SK-N-SH treated with all-trans-retinoic acid at 6 μM for 48 hours (cell line): Measurements from ENCODE around the gene ZBTB40.

Source experiments
- ATAC-seq: fragments of 200-7000 bp; cut with Tn5 transposase; 3 replicates; pipeline ENCODE4 v1.9.1; 2020; ENCODE audit warnings: mild to moderate bottlenecking, moderate library complexity
- ARNTL ChIP-seq: fragments of 450-650 bp; formaldehyde crosslinking; IDR thresholded peaks from 2 replicates; pipeline ENCODE4 v1.5.0; 2020; ENCODE audit warnings: low read depth, mild to moderate bottlenecking, moderate library complexity, borderline replicate concordance
- BACH2 ChIP-seq: fragments of 250-450 bp; sonication (Bioruptor Pico); IDR thresholded peaks from 2 replicates; pipeline ENCODE4 v1.9.0; 2021; ENCODE audit warnings: mild to moderate bottlenecking, borderline replicate concordance
- CREB5 ChIP-seq: fragments of 250-450 bp; sonication (Bioruptor Pico); IDR thresholded peaks from 2 replicates; pipeline ENCODE4 v1.5.1; 2020; ENCODE audit warnings: low read depth, mild to moderate bottlenecking, moderate library complexity
- CSDC2 ChIP-seq: fragments of 250-450 bp; sonication (Bioruptor Pico); IDR thresholded peaks from 2 replicates; pipeline ENCODE4 v1.5.0; 2020; ENCODE audit warnings: mild to moderate bottlenecking, moderate library complexity
- ESRRG ChIP-seq: fragments of 250-450 bp; sonication (Bioruptor Pico); IDR thresholded peaks from 2 replicates; pipeline ENCODE4 v1.6.1; 2021; ENCODE audit warnings: mild to moderate bottlenecking
- GLIS3 ChIP-seq: fragments of 250-450 bp; sonication (Bioruptor Pico); IDR thresholded peaks from 2 replicates; pipeline ENCODE4 v1.5.0; 2020; ENCODE audit warnings: mild to moderate bottlenecking, moderate library complexity
- ISL1 ChIP-seq: fragments of 250-450 bp; sonication (Bioruptor Pico); IDR thresholded peaks from 2 replicates; pipeline ENCODE4 v2.1.2; 2022; ENCODE audit warnings: mild to moderate bottlenecking, moderate library complexity
- OSR1 ChIP-seq: fragments of 250-450 bp; sonication (Bioruptor Pico); IDR thresholded peaks from 2 replicates; pipeline ENCODE4 v1.8.0; 2022; ENCODE audit warnings: moderate library complexity, mild to moderate bottlenecking, inconsistent platforms
- PPARA ChIP-seq: fragments of 250-450 bp; sonication (Bioruptor Pico); IDR thresholded peaks from 2 replicates; pipeline ENCODE4 v1.5.0; 2020; ENCODE audit warnings: mild to moderate bottlenecking, borderline replicate concordance
- RARB ChIP-seq: fragments of 250-450 bp; sonication (Bioruptor Pico); IDR thresholded peaks from 2 replicates; pipeline ENCODE4 v1.8.0; 2021; ENCODE audit warnings: mild to moderate bottlenecking, moderate library complexity
- SNAI2 ChIP-seq: fragments of 250-450 bp; sonication (Bioruptor Pico); IDR thresholded peaks from 2 replicates; pipeline ENCODE4 v1.5.0; 2020; ENCODE audit warnings: mild to moderate bottlenecking, moderate library complexity
- TCF4 ChIP-seq: fragments of 250-450 bp; sonication (Bioruptor Pico); IDR thresholded peaks from 2 replicates; pipeline ENCODE4 v1.8.0; 2021; ENCODE audit warnings: mild to moderate bottlenecking, moderate library complexity, borderline replicate concordance
- TOX ChIP-seq: fragments of 250-450 bp; sonication (Bioruptor Pico); IDR thresholded peaks from 2 replicates; pipeline ENCODE4 v1.8.0; 2021; ENCODE audit warnings: mild to moderate bottlenecking, moderate library complexity, borderline replicate concordance
- TSHZ2 ChIP-seq: fragments of 250-450 bp; sonication (Bioruptor Pico); IDR thresholded peaks from 2 replicates; pipeline ENCODE4 v1.5.0; 2020; ENCODE audit warnings: mild to moderate bottlenecking, moderate library complexity
- ZC3H10 ChIP-seq: fragments of 250-450 bp; sonication (Bioruptor Pico); IDR thresholded peaks from 2 replicates; pipeline ENCODE4 v1.5.1; 2021; ENCODE audit warnings: mild to moderate bottlenecking, moderate library complexity
- ZFP3 ChIP-seq: fragments of 250-450 bp; sonication (Bioruptor Pico); IDR thresholded peaks from 2 replicates; pipeline ENCODE4 v1.5.0; 2020; ENCODE audit warnings: mild to moderate bottlenecking, moderate library complexity
- ZFP30 ChIP-seq: fragments of 450-650 bp; formaldehyde crosslinking; IDR thresholded peaks from 2 replicates; pipeline ENCODE4 v1.5.0; 2022; ENCODE audit warnings: mild to moderate bottlenecking, moderate library complexity
- ZNF70 ChIP-seq: fragments of 450-650 bp; formaldehyde crosslinking; IDR thresholded peaks from 2 replicates; pipeline ENCODE4 v1.5.0; 2020; ENCODE audit warnings: mild to moderate bottlenecking, moderate library complexity
- ZNF8 ChIP-seq: fragments of 450-650 bp; formaldehyde crosslinking; IDR thresholded peaks from 2 replicates; pipeline ENCODE4 v1.5.0; 2020; ENCODE audit warnings: mild to moderate bottlenecking, moderate library complexity
- TF ChIP-seq, protein P1 (sequence below): fragments of 250-450 bp; sonication (Bioruptor Pico); IDR thresholded peaks from 2 replicates; pipeline ENCODE4 v1.5.1; 2021; ENCODE audit warnings: mild to moderate bottlenecking, moderate library complexity
- TF ChIP-seq, protein P2 (sequence below): fragments of 250-450 bp; sonication (Bioruptor Pico); IDR thresholded peaks from 2 replicates; pipeline ENCODE4 v1.8.0; 2021; ENCODE audit warnings: low read depth, mild to moderate bottlenecking, moderate library complexity, borderline replicate concordance

Gene ZBTB40

DNA sequence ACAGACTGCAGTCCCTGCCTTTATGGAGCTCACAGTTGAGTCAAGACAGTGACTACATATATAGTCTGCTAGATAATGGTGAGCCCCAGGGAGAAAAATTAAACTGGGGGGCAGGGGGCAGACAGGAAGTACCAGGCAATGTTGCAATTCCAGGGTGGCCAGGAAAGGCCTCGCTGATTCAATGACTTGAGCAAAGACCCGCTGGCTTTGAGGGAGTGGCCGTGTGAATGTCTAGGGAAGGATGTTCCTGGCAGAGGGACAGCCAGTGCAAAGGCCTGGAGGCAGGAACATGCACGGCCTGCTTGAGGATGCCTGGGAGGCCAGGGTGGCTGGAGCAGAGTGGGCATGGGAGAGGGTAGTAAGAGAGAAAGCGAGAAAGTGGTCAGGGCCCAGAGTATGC is 88.7 kb downstream of the ZBTB40 start:
- TF ChIP-seq GLIS3 (CRISPR knock-in tag) (no peak), CREB5 (no peak), BACH2 (CRISPR knock-in tag) (no peak), TSHZ2 (CRISPR knock-in tag) (no peak), CSDC2 (CRISPR knock-in tag) (no peak), ZC3H10 (CRISPR knock-in tag) (no peak), OSR1 (CRISPR knock-in tag) (no peak)
- TF ChIP-seq, all 23 proteins: peak for 0
- ATAC-seq = no peak

DNA sequence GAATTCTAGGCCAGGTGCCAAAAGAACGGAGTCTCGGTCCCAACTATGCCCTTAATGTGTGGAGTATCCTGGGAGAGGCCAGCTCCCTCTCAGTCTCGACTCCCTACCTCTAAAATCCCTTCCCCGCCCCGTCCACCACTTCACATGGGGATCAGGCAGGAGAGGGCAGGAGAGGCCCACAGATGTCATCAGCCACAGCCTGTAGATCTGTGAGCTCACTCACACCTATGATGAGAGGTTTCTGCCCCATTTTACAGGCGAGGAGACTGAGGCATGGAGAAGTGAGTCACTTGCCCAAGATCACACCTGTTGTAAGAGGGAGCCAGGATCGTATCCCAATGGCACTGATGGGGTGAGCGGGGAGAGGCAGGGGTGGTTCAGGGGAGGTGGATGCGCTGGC is 91.2 kb downstream of the ZBTB40 start:
- ATAC-seq = no peak
- TF ChIP-seq ZFP30 (CRISPR knock-in tag) (no peak), TOX (CRISPR knock-in tag) (no peak), ISL1 (no peak), OSR1 (CRISPR knock-in tag) (no peak), GLIS3 (CRISPR knock-in tag) (no peak), SNAI2 (no peak), ARNTL (CRISPR knock-in tag) (no peak), RARB (no peak), ZNF8 (CRISPR knock-in tag) (no peak), PPARA (CRISPR knock-in tag) (no peak), ZC3H10 (CRISPR knock-in tag) (no peak), CREB5 (no peak), ZFP3 (CRISPR knock-in tag) (no peak), ESRRG (CRISPR knock-in tag) (no peak), ZNF70 (CRISPR knock-in tag) (no peak), TSHZ2 (CRISPR knock-in tag) (no peak)
- TF ChIP-seq, protein P1, sequence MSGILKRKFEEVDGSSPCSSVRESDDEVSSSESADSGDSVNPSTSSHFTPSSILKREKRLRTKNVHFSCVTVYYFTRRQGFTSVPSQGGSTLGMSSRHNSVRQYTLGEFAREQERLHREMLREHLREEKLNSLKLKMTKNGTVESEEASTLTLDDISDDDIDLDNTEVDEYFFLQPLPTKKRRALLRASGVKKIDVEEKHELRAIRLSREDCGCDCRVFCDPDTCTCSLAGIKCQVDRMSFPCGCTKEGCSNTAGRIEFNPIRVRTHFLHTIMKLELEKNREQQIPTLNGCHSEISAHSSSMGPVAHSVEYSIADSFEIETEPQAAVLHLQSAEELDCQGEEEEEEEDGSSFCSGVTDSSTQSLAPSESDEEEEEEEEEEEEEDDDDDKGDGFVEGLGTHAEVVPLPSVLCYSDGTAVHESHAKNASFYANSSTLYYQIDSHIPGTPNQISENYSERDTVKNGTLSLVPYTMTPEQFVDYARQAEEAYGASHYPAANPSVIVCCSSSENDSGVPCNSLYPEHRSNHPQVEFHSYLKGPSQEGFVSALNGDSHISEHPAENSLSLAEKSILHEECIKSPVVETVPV (CRISPR knock-in tag) = no peak

DNA sequence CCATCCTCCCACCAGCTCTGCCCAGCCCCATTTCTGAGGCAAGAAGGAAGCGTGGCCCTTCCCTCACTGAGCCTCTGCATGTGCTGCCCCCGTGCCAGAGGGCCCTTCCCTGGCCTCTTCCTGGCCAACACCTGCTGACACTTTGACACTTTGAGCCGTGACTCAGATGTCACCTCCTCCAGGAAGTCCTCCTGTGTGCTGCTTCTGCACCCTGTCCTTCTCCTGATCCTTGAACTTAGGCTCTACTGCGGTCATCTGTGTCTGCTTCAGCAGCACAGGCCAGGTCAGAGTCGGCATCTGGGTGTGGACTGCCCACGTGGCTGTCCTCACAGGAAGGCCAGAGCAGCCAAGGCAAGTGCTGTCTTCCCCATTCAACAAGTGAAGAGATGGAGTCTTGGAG is 92.0 kb downstream of the ZBTB40 start:
- no peak for ATAC-seq
- TF ChIP-seq TCF4 (CRISPR knock-in tag) = no peak
- no peak for TF ChIP-seq ZFP3 (CRISPR knock-in tag)
- TF ChIP-seq, protein P2, sequence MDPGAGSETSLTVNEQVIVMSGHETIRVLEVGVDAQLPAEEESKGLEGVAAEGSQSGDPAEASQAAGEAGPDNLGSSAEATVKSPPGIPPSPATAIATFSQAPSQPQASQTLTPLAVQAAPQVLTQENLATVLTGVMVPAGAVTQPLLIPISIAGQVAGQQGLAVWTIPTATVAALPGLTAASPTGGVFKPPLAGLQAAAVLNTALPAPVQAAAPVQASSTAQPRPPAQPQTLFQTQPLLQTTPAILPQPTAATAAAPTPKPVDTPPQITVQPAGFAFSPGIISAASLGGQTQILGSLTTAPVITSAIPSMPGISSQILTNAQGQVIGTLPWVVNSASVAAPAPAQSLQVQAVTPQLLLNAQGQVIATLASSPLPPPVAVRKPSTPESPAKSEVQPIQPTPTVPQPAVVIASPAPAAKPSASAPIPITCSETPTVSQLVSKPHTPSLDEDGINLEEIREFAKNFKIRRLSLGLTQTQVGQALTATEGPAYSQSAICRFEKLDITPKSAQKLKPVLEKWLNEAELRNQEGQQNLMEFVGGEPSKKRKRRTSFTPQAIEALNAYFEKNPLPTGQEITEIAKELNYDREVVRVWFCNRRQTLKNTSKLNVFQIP (CRISPR knock-in tag) = no peak
- TF ChIP-seq CSDC2 (CRISPR knock-in tag) = no peak
- TF ChIP-seq, protein P1 (CRISPR knock-in tag) = no peak
- TF ChIP-seq GLIS3 (CRISPR knock-in tag) = no peak
- TF ChIP-seq OSR1 (CRISPR knock-in tag) = no peak
- no peak for TF ChIP-seq ZFP30 (CRISPR knock-in tag)
- no peak for TF ChIP-seq ARNTL (CRISPR knock-in tag)
- TF ChIP-seq ISL1 = no peak
- no peak for TF ChIP-seq CREB5
